Testis (tissue), 5 donors: ENCODE results near the gene ARHGEF25. TPM values are rescaled to one million over a fixed set of nuclear protein-coding genes. Genes with fewer than 3 reads are reported as not detected.

ENCODE experiments used
- DNase-seq: peaks from one replicate; pipeline ENCODE4 v3.0.0-alpha.2; 2019
- H3K27ac ChIP-seq, 2 donors: fragments of 200-600 bp; sonication (generic); one replicate each; pipeline ENCODE4 v1.5.1; 2019
- H3K27me3 ChIP-seq: fragments of 200-600 bp; sonication (generic); one replicate; pipeline ENCODE4 v1.5.1; 2019
- H3K36me3 ChIP-seq: fragments of 200-600 bp; sonication (generic); one replicate; pipeline ENCODE4 v1.5.1; 2017; ENCODE audit warnings: low read depth; ENCODE audit errors: missing control alignments
- H3K4me1 ChIP-seq: fragments of 200-600 bp; sonication (generic); one replicate; pipeline ENCODE4 v1.5.1; 2019
- H3K4me3 ChIP-seq, 2 donors: fragments of 200-600 bp; sonication (generic); one replicate each; pipeline ENCODE4 v1.5.1; 2017 to 2019
- H3K9me3 ChIP-seq: fragments of 200-600 bp; sonication (generic); one replicate; pipeline ENCODE4 v1.5.1; 2017
- CTCF ChIP-seq, 3 experiments: fragments of 450-650 bp in 2 of 3; fragments of 200-600 bp in 1 of 3; sonication (generic) in 1 of 3; IDR thresholded peaks; one replicate each; pipeline ENCODE4 v1.5.1; 2016 to 2019; ENCODE audit warnings: antibody characterized with exemption in 3 of 3, mild to moderate bottlenecking in 2 of 3, moderate library complexity in 1 of 3
- POLR2A ChIP-seq: fragments of 450-650 bp; IDR thresholded peaks from one replicate; pipeline ENCODE4 v1.6.1; 2017; ENCODE audit warnings: antibody characterized with exemption, mild to moderate bottlenecking, moderate library complexity
- WGBS, 2 donors: methylation state at CpG; one replicate each; pipeline ENCODE4 v1.1.5; 2018; 5-methylcytosine and 5-hydroxymethylcytosine counted together
- intact Hi-C: fragments of 100-400 bp; cut with DNase I; formaldehyde crosslinking; loops from one replicate; pipeline ENCODE4 v1.15.1; 2023; ENCODE audit warnings: low total_unique reads
- long read RNA-seq, 2 donors: transcript quantifications; one replicate each; lab custom pipeline, GENCODE V29; 2026
- polyA plus RNA-seq: library from polyadenylated mRNA; stranded (reverse); fragments of 350-450 nt; fragmentation: Illumina TruSeq; extraction: RNeasy Lipid Tissue Mini Kit (QIAGEN cat#74804); gene quantifications from one replicate; pipeline ENCODE4 v1.2.3, GENCODE V29; 2014; ENCODE audit warnings: low read depth, low replicate concordance; ENCODE audit not compliant: insufficient read depth
- total RNA-seq, 2 donors: library from RNA; depleted of rRNA; stranded (reverse); fragments of >200 nt; gene quantifications; one replicate each; pipeline ENCODE4 v1.2.3, GENCODE V29; 2016

Gene ARHGEF25
- 10 to 100 TPM; 18.0 to 26.5 TPM for total RNA-seq
- 18.7 TPM for polyA plus RNA-seq
- long read RNA-seq, donor 1, partial matches to known transcripts, result 0 of 5 reads
- long read RNA-seq, donor 1, other reads (novel, unspliced or antisense), result 0 of 5 reads
- long read RNA-seq, donor 2, partial matches to known transcripts, result 0 of 2 reads
- long read RNA-seq, donor 2, other reads (novel, unspliced or antisense), result 0 of 2 reads

- intact Hi-C loops, result no loop called here
- Histone ChIP-seq H3K4me1 (peaks cover 10% of the 10 kb centered on the region), H3K4me3 (peak within 1 kb of the TSS; percentile 61 to 71), H3K27ac (peak within 1 kb of the TSS; percentile 59 to 73), H3K27me3 (no peaks in the 10 kb centered on the region), H3K36me3 (no peaks in the 10 kb centered on the region), H3K9me3 (no peaks in the 10 kb centered on the region)
- peak; percentile 69 for DNase-seq
- no peak for TF ChIP-seq CTCF (IDR thresholded peaks at IDR 0.05)
- no peak for TF ChIP-seq POLR2A
- WGBS, 2 donors, result 0 to 1% methylated on average over 29 to 40 of the region's 55 CpGs
Observed at GRCh38 chr12:57611108-57611826, at the start of gene ARHGEF25. Gene ARHGEF25, plus strand, starts transcription at chr12:57611435. Its CDS starts 460 bp downstream, at chr12:57611895.

- Histone ChIP-seq H3K9me3 (no peaks in the 10 kb centered on the region), H3K36me3 (no peaks in the 10 kb centered on the region), H3K27me3 (no peaks in the 10 kb centered on the region), H3K4me3 (no peak overlapping the region), H3K4me1 (no peaks in the 10 kb centered on the region), H3K27ac (no peak overlapping the region)
- intact Hi-C loops, result no loop called here
- DNase-seq, result no peak
- no peak for TF ChIP-seq POLR2A
- TF ChIP-seq CTCF (IDR thresholded peaks at IDR 0.05), result no peak
- WGBS, 2 donors, result 58 to 71% methylated on average over 4 of the region's 4 CpGs
Observed at GRCh38 chr12:57563358-57563757, 47.9 kb upstream of the ARHGEF25 start.

GRCh38 chr12:57564178-57564740 is 47.0 kb upstream of the ARHGEF25 start:
- TF ChIP-seq POLR2A (no peak), CTCF (IDR thresholded peaks at IDR 0.05) (no peak)
- H3K4me3 ChIP-seq, result no peak overlapping the region
- H3K9me3 ChIP-seq, result no peaks in the 10 kb centered on the region
- no peak for DNase-seq
- no peaks in the 10 kb centered on the region for H3K27me3 ChIP-seq
- H3K4me1 ChIP-seq, result no peaks in the 10 kb centered on the region
- no peaks in the 10 kb centered on the region for H3K36me3 ChIP-seq
- no peak overlapping the region for H3K27ac ChIP-seq
- intact Hi-C loops, result no loop called here
- 86 to 88% methylated on average over 7 of the region's 7 CpGs for WGBS, 2 donors

- DNase-seq, result no peak
- WGBS, 2 donors, result 81% methylated on average over 6 of the region's 6 CpGs
- Histone ChIP-seq H3K4me3 (no peak overlapping the region), H3K4me1 (no peaks in the 10 kb centered on the region), H3K36me3 (no peaks in the 10 kb centered on the region), H3K27me3 (no peaks in the 10 kb centered on the region), H3K9me3 (no peaks in the 10 kb centered on the region), H3K27ac (no peak overlapping the region)
- intact Hi-C loops, result no loop called here
- TF ChIP-seq POLR2A (no peak), CTCF (IDR thresholded peaks at IDR 0.05) (no peak)
Observed at GRCh38 chr12:57568838-57569237, 42.4 kb upstream of the ARHGEF25 start.
